Activated T-cell treated with anti-CD3 and anti-CD28 coated beads for 24 hours (primary cell): Measurements from ENCODE around the gene AKR7A3.
"Not testable (repeated sequence)": the region's sequence is repeated elsewhere in the genome, so short reads cannot be mapped to it uniquely, and the experiment has no call there.

Experiments used
- DNase-seq: peaks from one replicate; pipeline ENCODE4 v3.0.0-alpha.2; 2020; ENCODE audit warnings: low read depth

AKR7A3 gene

GRCh38 chr1:19289244-19289643 is 674 bp upstream of the AKR7A3 start:
- DNase-seq: no peak

- no peak for DNase-seq
Measured at GRCh38 chr1:19287436-19288185, 959 bp downstream of the AKR7A3 start.

GRCh38 chr1:19285807-19286206 is 2.8 kb downstream of the AKR7A3 start:
- DNase-seq: not testable (repeated sequence)

GRCh38 chr1:19285366-19285765 is 3.2 kb downstream of the AKR7A3 start:
- DNase-seq: not testable (repeated sequence)

- no peak for DNase-seq
Measured at GRCh38 chr1:19284881-19285280, 3.7 kb downstream of the AKR7A3 start.

GRCh38 chr1:19283891-19284290 is 4.7 kb downstream of the AKR7A3 start:
- no peak for DNase-seq

- DNase-seq: no peak
Measured at GRCh38 chr1:19274636-19275035, 13.9 kb downstream of the AKR7A3 start.

GRCh38 chr1:19273844-19274531 is 14.6 kb downstream of the AKR7A3 start:
- not testable (repeated sequence) for DNase-seq

GRCh38 chr1:19273106-19273843 is 15.3 kb downstream of the AKR7A3 start:
- DNase-seq: no peak

- DNase-seq: no peak
Measured at GRCh38 chr1:19272064-19272463, 16.5 kb downstream of the AKR7A3 start.

- DNase-seq: not testable (repeated sequence)
Measured at GRCh38 chr1:19270343-19270730, 18.2 kb downstream of the AKR7A3 start.

- DNase-seq: not testable (repeated sequence)
Measured at GRCh38 chr1:19269427-19270342, 18.9 kb downstream of the AKR7A3 start.

GRCh38 chr1:19268445-19268844 is 20.1 kb downstream of the AKR7A3 start:
- no peak for DNase-seq

GRCh38 chr1:19262744-19263143 is 25.8 kb downstream of the AKR7A3 start:
- no peak for DNase-seq

- DNase-seq: no peak
Measured at GRCh38 chr1:19262047-19262446, 26.5 kb downstream of the AKR7A3 start.

- DNase-seq: no peak
Measured at GRCh38 chr1:19260211-19261138, 28.1 kb downstream of the AKR7A3 start.

- no peak for DNase-seq
Measured at GRCh38 chr1:19258353-19258752, 30.2 kb downstream of the AKR7A3 start.

GRCh38 chr1:19257178-19257914 is 31.2 kb downstream of the AKR7A3 start:
- no peak for DNase-seq

- not testable (repeated sequence) for DNase-seq
Measured at GRCh38 chr1:19256301-19256700, 32.3 kb downstream of the AKR7A3 start.

- DNase-seq: no peak
Measured at GRCh38 chr1:19255288-19255687, 33.3 kb downstream of the AKR7A3 start.
